Measurements from ENCODE around the gene FLCN.

Gene FLCN

DNA sequence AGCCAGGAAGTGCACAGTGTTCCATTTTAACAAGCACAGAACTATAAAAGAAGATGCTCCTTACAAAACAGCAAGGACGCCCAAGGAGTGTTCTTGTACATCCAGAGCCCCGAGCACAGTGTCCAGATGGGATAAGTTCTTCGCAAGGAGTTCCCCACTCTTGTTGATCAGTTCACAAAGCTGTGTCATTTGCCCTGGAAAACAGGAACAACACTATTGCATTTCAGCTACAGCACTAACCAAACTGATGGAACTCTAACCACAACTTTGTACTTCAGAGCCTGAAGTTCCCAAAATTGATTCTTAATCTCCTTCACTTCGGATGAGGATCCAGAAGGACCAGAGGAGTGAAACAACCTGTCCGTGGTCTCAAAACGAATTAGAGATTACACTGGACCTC lies 39.0 kb upstream of the FLCN start:
- Histone ChIP-seq H3K36me3 (peaks cover 4% of the 10 kb centered on the region), H3K27ac (peak overlapping the region; percentile 88), H3K4me3 (ENCODE audit: low read depth in 1 of 2, low read length in 1 of 2) (peak overlapping the region; percentile 29 to 56), H3K4me1 (ENCODE audit: control insufficient read depth in 1 of 2, insufficient read depth in 1 of 2, low read depth in 1 of 2, low read length in 1 of 2) (peaks cover 47 to 58% of the 10 kb centered on the region in 2 experiments), H3K9me3 (no peaks in the 10 kb centered on the region), H3K27me3 (no peaks in the 10 kb centered on the region)
- TF ChIP-seq, protein P1, sequence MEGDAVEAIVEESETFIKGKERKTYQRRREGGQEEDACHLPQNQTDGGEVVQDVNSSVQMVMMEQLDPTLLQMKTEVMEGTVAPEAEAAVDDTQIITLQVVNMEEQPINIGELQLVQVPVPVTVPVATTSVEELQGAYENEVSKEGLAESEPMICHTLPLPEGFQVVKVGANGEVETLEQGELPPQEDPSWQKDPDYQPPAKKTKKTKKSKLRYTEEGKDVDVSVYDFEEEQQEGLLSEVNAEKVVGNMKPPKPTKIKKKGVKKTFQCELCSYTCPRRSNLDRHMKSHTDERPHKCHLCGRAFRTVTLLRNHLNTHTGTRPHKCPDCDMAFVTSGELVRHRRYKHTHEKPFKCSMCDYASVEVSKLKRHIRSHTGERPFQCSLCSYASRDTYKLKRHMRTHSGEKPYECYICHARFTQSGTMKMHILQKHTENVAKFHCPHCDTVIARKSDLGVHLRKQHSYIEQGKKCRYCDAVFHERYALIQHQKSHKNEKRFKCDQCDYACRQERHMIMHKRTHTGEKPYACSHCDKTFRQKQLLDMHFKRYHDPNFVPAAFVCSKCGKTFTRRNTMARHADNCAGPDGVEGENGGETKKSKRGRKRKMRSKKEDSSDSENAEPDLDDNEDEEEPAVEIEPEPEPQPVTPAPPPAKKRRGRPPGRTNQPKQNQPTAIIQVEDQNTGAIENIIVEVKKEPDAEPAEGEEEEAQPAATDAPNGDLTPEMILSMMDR (IDR thresholded peaks at IDR 0.05), result no peak

GRCh38 chr17:17269926-17270773 lies 33.2 kb upstream of the FLCN start:
- H3K36me3 ChIP-seq, result peaks cover 39% of the 10 kb centered on the region
- peaks cover 19 to 34% of the 10 kb centered on the region in 2 experiments for H3K4me1 ChIP-seq (ENCODE audit: control insufficient read depth in 1 of 2, insufficient read depth in 1 of 2, low read depth in 1 of 2, low read length in 1 of 2)
- no peaks in the 10 kb centered on the region for H3K27me3 ChIP-seq
- TF ChIP-seq, protein P1 (IDR thresholded peaks at IDR 0.05), result peak; percentile 35
- peak overlapping the region; percentile 73 for H3K27ac ChIP-seq
- no peak overlapping the region for H3K4me3 ChIP-seq (ENCODE audit: low read depth in 1 of 2, low read length in 1 of 2)
- no peaks in the 10 kb centered on the region for H3K9me3 ChIP-seq

GRCh38 chr17:17264430-17264829 lies 27.5 kb upstream of the FLCN start:
- Histone ChIP-seq H3K27ac (no peak overlapping the region), H3K9me3 (no peaks in the 10 kb centered on the region), H3K27me3 (no peaks in the 10 kb centered on the region), H3K4me1 (ENCODE audit: control insufficient read depth in 1 of 2, insufficient read depth in 1 of 2, low read depth in 1 of 2, low read length in 1 of 2) (peaks cover 8 to 15% of the 10 kb centered on the region in 2 experiments), H3K36me3 (peaks cover 80% of the 10 kb centered on the region), H3K4me3 (ENCODE audit: low read depth in 1 of 2, low read length in 1 of 2) (no peak overlapping the region)
- TF ChIP-seq, protein P1 (IDR thresholded peaks at IDR 0.05), result no peak

DNA sequence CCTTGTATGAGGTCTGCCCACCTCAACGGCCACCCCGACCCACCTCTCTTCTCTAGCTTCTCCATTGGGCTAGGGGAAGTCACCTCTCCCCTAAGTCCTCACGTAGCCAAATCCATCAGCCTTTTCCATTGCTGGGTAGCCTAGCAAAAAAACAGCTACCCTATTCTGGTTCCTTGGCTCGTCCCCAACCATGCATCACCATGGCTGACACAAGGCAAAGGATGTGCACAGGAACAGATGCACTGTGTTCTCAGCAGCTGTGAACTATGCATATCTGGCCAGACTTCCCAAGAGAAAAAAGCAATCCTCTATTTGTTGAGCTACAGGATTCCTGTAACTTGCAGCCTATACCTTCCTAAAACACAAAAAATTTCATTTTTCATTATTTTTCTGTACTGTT lies 22.0 kb upstream of the FLCN start:
- H3K4me3 ChIP-seq (ENCODE audit: low read depth in 1 of 2, low read length in 1 of 2), result no peak overlapping the region
- H3K27me3 ChIP-seq, result no peaks in the 10 kb centered on the region
- no peak overlapping the region for H3K27ac ChIP-seq
- peaks cover 5 to 8% of the 10 kb centered on the region in 2 experiments for H3K4me1 ChIP-seq (ENCODE audit: control insufficient read depth in 1 of 2, insufficient read depth in 1 of 2, low read depth in 1 of 2, low read length in 1 of 2)
- TF ChIP-seq, protein P1 (IDR thresholded peaks at IDR 0.05), result no peak
- peaks cover 59% of the 10 kb centered on the region for H3K36me3 ChIP-seq
- H3K9me3 ChIP-seq, result no peaks in the 10 kb centered on the region

DNA sequence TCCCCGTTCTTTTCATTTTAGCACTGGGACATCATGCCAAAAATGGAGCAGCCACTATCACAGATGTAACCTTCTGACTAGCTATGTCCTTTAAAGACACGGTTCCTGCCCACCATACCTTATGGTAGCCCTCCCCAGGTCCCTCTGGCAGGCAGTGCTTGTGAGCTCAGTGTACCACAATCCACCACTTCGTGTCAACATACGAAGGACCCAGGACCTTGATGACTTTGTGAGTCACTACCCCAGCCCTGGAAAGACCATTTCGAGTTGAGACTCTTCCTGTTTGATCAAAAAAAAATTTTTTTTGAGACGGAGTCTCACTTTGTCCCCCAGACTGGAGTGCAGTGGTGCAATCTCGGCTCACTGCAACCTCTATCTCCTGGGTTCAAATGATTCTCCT lies 21.0 kb upstream of the FLCN start:
- Histone ChIP-seq H3K9me3 (no peaks in the 10 kb centered on the region), H3K27me3 (no peaks in the 10 kb centered on the region), H3K36me3 (peaks cover 58% of the 10 kb centered on the region), H3K4me1 (ENCODE audit: control insufficient read depth in 1 of 2, insufficient read depth in 1 of 2, low read depth in 1 of 2, low read length in 1 of 2) (peaks cover 14 to 15% of the 10 kb centered on the region in 2 experiments), H3K27ac (no peak overlapping the region), H3K4me3 (ENCODE audit: low read depth in 1 of 2, low read length in 1 of 2) (no peak overlapping the region)
- TF ChIP-seq, protein P1 (IDR thresholded peaks at IDR 0.05), result no peak
